GM19452 (cell line): ENCODE results near the gene TASP1.

Source experiments
- ATAC-seq: cut with Tn5 transposase; IDR thresholded peaks from one replicate; pipeline ENCODE4 v1.9.1; 2021; ENCODE audit not compliant: unreplicated experiment

Gene TASP1

DNA sequence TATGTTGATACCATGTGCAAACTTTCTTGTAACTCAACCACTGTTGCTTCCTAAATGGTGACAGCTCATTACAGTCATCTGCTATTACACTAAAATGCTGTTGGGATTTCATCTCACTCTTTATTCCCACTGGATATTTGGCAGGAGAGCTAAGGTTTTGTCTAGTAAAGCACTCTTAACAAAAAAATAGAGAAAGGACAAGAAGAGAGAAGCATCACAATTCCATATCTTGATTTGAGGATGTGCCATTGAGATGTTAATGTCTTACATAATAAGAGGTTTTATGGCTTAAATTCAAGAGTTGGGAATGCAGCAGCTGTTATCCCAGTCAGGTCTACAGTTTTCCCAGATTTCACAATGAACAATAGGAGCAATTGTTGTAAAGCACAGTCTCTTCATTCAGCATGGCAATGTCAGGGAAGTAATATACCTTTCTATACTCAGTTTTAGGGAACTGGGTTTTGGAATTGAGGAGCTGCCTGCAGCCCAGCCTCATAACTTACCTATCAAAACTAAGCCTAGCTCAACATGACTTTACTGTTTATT lies 282.7 kb downstream of the TASP1 start:
- ATAC-seq = no peak

DNA sequence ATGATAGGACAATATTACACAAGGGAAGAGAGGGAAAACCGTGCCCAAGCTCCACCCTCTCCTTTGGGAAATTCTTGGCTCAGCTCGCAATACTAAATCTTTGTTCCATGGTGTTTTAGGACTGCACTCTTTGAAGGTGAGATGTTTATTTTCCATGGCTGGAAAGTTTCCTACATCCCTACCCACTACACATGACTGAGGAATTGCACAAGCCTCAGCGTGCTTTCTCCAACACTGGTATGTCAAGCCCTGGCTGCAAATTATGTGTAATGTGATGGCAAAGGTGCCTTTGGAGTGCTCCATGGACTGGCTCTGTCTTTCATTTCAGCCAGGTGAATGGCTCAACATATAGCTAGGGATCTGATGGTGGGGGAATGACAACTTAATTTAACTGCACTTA lies 283.3 kb downstream of the TASP1 start:
- no peak for ATAC-seq

DNA sequence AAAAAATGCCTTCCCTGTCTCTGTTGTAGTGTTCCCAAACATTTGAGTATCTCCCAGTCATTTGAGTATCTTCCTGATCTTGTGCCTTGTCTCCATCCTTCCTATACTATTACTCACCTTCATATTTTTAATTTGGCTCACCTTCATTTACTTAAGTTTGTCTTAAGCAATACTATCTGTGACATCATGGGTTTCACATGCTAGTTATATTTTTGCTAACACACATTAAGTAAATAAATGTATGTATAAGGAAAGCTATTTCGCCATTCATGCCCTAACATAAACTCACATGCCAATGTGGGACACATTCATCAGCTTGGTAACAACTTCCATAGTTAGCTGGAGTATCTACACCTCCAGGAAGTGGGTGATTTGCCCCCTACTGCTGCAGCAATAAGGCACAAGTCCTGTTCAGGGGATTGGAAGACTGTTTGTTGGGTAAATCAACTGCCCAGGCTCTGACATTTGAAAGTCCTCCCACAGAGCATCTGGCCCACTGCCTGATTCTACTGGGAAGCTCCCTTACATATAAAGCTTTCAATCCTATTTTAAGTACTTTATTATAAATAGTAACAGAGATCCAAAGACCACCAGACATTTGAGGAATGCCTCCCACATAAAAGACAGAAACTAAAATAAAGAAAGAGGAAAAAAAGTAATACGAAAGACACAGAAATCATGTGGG lies 285.3 kb downstream of the TASP1 start:
- ATAC-seq = no peak

DNA sequence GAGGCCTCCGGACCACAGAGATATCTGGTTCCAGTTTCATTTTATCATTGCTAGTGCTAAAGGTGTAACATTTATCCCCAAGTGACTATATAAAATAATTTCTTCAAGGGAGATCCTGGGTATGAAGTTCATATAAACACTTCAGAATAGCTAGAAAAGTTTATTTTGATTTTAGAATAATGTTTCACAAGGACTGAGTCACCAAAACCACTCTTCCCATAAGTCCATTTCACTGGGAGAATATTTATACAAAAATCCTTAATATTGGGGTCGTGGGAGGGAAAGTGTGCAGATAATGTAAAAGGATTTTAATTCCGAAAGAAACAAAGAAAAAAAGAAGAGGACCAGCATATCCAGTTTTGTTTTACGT lies 289.5 kb downstream of the TASP1 start:
- ATAC-seq = no peak

DNA sequence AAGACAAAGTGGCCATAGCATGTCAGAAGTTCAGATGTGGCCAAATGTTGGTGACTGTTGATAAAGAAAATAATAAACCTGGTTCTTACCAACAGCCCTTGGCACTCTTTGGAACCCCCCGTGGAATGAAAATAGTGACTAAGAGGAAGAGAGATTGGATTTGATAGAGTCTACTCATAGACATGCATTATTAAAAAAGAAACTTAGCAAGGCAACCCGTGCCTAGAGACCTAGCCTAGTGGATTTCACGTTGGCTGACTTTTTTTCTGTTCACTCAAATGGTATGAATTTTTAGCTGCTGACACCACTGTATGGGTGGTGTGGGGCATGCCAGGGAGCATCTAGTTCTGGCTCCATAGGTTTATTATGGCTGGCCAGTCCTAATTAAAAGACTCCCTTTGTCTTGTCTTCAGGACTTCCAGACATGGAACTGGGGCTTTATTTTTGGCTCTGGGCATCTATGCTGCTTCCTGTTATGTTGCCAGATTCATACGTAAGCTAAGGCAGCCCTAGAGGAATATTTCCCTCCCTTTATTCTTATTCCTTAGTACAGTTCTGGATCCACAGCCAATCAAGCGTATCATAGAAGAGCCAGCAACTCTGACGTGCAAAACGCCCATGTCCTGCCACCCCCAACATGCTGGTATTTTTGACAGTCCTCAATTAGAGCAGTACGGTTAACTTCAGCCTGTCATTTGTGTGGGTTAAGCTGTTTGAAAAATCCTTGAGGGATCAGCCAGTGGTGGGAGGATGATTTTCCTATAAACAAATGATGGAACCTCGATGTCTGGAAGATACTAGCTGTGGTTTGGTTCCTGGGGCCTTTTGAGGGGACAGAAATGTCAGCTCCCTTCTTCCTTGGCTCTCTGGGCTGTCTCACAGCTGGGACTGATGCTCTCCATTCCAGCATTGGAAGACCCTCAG lies 290.2 kb downstream of the TASP1 start:
- ATAC-seq = no peak

DNA sequence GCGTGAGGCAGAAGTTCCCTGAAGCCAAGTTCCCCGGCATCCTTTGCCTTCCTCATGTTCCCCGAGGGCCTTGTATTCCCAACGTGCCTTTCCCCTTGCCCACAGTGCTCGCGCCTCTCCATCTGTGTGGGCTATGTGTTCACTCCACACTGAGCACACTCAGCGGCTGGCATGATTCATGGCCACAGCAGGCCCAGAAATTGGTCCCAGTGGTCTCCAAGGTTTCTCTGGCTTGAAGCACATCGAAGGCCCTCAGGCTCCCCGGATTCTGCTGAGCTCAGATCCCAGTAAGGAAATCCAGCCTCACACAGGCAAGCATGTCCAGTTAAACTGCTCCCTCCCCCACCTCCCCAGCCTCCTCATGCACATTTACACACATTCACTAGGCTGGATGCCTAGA lies 294.1 kb downstream of the TASP1 start:
- no peak for ATAC-seq

DNA sequence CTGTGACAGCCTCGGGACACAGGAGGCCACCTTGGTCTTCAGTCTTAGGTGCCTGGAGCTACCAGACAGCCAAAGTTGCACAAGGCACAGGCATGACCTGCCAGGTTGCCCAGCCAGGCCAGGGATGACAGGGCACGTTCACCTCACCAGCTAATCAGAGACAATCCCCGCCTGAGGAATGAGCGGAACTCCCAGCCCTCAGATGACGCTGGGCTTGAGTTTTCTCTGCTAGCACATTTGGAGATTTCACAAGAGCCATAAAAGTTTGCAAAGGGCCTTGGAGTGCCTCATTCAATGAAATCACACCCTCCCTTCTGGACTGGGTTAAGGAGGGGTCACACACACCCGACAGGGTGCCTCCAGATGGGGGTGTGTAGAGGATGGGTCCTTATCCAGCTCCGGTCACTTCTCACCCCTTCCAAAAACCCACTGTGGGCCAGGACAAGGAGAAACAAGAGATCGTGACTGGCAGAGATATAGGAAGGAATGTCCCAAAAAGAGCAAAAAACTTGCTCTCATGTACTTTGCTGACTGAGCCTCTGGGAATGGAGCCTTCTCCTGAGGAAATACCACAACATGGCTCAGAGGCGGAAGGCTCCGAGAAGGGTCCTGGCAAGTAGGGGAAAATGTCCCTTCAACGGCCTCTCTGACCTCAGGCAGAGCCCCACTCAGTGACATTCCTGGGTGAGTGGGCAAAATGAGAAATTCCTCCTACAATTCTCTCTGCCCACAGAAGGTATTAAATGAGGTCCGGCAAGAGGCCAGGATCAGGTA lies 296.1 kb downstream of the TASP1 start:
- no peak for ATAC-seq

DNA sequence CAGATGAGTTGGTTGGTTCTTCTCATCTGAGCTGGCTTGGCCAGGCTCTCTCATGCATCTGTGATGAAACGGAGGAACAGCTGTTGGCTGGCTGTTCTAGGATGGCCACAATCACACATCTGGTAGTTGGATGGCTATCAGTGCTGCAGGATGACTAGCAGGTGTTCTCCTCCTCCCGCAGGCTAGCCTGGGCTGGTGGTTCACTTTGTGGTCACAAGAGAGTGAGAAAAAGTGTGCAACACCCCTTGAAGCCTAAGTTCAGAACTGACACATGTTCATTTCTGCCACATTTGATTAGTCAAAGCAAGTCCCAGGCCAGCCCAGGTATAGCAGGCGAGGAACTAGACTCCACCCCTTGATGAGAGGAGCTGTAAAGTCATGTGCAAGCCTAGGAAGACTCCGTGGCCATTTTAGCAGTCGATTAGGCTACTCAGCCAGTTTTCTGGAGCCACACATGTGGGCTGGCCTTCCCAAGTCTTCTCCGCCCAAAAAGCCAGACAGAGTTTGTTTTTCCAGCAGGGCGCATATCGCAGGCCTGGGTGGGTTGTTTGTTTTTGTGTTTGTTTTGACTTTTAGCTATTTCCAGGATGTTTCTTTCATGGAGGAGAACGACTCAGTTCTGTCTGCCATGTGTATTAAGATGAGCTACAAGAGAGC lies 296.9 kb downstream of the TASP1 start:
- no peak for ATAC-seq

DNA sequence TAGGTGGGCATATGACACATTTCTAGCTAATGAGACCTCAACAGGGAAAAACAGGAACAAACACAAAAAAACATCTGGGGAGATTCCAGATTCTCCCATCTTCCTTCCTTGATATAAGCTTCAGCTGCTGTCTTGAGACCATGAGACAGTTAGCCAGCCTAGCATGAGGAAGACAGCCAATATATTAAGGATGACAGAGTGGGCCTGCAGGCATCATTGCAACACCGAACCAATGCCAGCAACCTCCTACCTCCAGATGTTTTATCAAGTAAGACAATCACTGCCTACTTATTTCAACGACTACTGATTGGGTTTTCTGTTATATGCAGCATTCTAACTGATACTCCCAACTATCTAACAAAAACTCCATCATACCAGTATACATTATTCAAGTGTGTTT lies 298.6 kb downstream of the TASP1 start:
- ATAC-seq = no peak
